Testis (tissue), 3 donors: ENCODE data around the gene PRDM2. TPM values are rescaled to one million over a fixed set of nuclear protein-coding genes. Genes with fewer than 3 reads are reported as not detected.
A peak's percentile ranks its signal among the peaks of the same experiment; 100 is the strongest.

Experiments
- DNase-seq: peaks from one replicate; pipeline ENCODE4 v3.0.0-alpha.2; 2019
- H3K27ac ChIP-seq, 2 donors: fragments of 200-600 bp; sonication (generic); one replicate each; pipeline ENCODE4 v1.5.1; 2019
- H3K27me3 ChIP-seq: fragments of 200-600 bp; sonication (generic); one replicate; pipeline ENCODE4 v1.5.1; 2019
- H3K36me3 ChIP-seq: fragments of 200-600 bp; sonication (generic); one replicate; pipeline ENCODE4 v1.5.1; 2017; ENCODE audit warnings: low read depth; ENCODE audit errors: missing control alignments
- H3K4me1 ChIP-seq: fragments of 200-600 bp; sonication (generic); one replicate; pipeline ENCODE4 v1.5.1; 2019
- H3K4me3 ChIP-seq, 2 donors: fragments of 200-600 bp; sonication (generic); one replicate each; pipeline ENCODE4 v1.5.1; 2017 to 2019
- H3K9me3 ChIP-seq: fragments of 200-600 bp; sonication (generic); one replicate; pipeline ENCODE4 v1.5.1; 2017
- CTCF ChIP-seq, 3 experiments: fragments of 450-650 bp in 2 of 3; fragments of 200-600 bp in 1 of 3; sonication (generic) in 1 of 3; IDR thresholded peaks; one replicate each; pipeline ENCODE4 v1.5.1; 2016 to 2019; ENCODE audit warnings: antibody characterized with exemption in 3 of 3, mild to moderate bottlenecking in 2 of 3, moderate library complexity in 1 of 3
- POLR2A ChIP-seq: fragments of 450-650 bp; IDR thresholded peaks from one replicate; pipeline ENCODE4 v1.6.1; 2017; ENCODE audit warnings: antibody characterized with exemption, mild to moderate bottlenecking, moderate library complexity
- WGBS, 2 donors: methylation state at CpG; one replicate each; pipeline ENCODE4 v1.1.5; 2018; 5-methylcytosine and 5-hydroxymethylcytosine counted together
- intact Hi-C: fragments of 100-400 bp; cut with DNase I; formaldehyde crosslinking; loops from one replicate; pipeline ENCODE4 v1.15.1; 2023; ENCODE audit warnings: low total_unique reads
- polyA plus RNA-seq: library from polyadenylated mRNA; stranded (reverse); fragments of 350-450 nt; fragmentation: Illumina TruSeq; extraction: RNeasy Lipid Tissue Mini Kit (QIAGEN cat#74804); gene quantifications from one replicate; pipeline ENCODE4 v1.2.3, GENCODE V29; 2014; ENCODE audit warnings: low read depth, low replicate concordance; ENCODE audit not compliant: insufficient read depth
- total RNA-seq, 2 donors: library from RNA; depleted of rRNA; stranded (reverse); fragments of >200 nt; gene quantifications; one replicate each; pipeline ENCODE4 v1.2.3, GENCODE V29; 2016

The PRDM2 gene
- total and polyA plus RNA-seq, 3 donors from 2014 or later, result 43.5 to 75.1 (median 55.5) TPM

GRCh38 chr1:13826009-13826408 is 126.0 kb downstream of the PRDM2 start:
- Histone ChIP-seq H3K36me3 (no peaks in the 10 kb centered on the region), H3K27me3 (no peaks in the 10 kb centered on the region), H3K4me3 (no peak overlapping the region), H3K4me1 (no peaks in the 10 kb centered on the region), H3K9me3 (no peaks in the 10 kb centered on the region), H3K27ac (no peak overlapping the region)
- 89% methylated on average over 2 of the region's 2 CpGs for WGBS, 2 donors
- TF ChIP-seq CTCF (IDR thresholded peaks at IDR 0.05) (no peak), POLR2A (no peak)
- intact Hi-C loops, result no loop called here
- no peak for DNase-seq

GRCh38 chr1:13826591-13826990 is 126.6 kb downstream of the PRDM2 start:
- H3K9me3 ChIP-seq, result no peaks in the 10 kb centered on the region
- H3K36me3 ChIP-seq, result no peaks in the 10 kb centered on the region
- no peak for DNase-seq
- intact Hi-C loops, result no loop called here
- TF ChIP-seq CTCF (IDR thresholded peaks at IDR 0.05), result no peak
- no peak for TF ChIP-seq POLR2A
- H3K4me3 ChIP-seq, result no peak overlapping the region
- H3K27ac ChIP-seq, result no peak overlapping the region
- WGBS, 2 donors, result 75 to 82% methylated on average over 6 of the region's 6 CpGs
- H3K4me1 ChIP-seq, result no peaks in the 10 kb centered on the region
- no peaks in the 10 kb centered on the region for H3K27me3 ChIP-seq

- H3K9me3 ChIP-seq, result no peaks in the 10 kb centered on the region
- WGBS, 2 donors, result 59 to 65% methylated on average over 9 to 18 of the region's 18 CpGs
- no peaks in the 10 kb centered on the region for H3K27me3 ChIP-seq
- DNase-seq, result peak; percentile 63
- H3K27ac ChIP-seq, result no peak overlapping the region
- TF ChIP-seq CTCF (IDR thresholded peaks at IDR 0.05), result peak; percentile 42 to 56 (median 43)
- no peak for TF ChIP-seq POLR2A
- no peaks in the 10 kb centered on the region for H3K36me3 ChIP-seq
- intact Hi-C loops, result no loop called here
- no peaks in the 10 kb centered on the region for H3K4me1 ChIP-seq
- no peak overlapping the region for H3K4me3 ChIP-seq
Observed at GRCh38 chr1:13828454-13829151, 128.6 kb downstream of the PRDM2 start.

GRCh38 chr1:13829152-13829769 is 129.3 kb downstream of the PRDM2 start:
- no peak for DNase-seq
- Histone ChIP-seq H3K4me3 (no peak overlapping the region), H3K27me3 (no peaks in the 10 kb centered on the region), H3K36me3 (no peaks in the 10 kb centered on the region), H3K27ac (no peak overlapping the region), H3K4me1 (no peaks in the 10 kb centered on the region), H3K9me3 (no peaks in the 10 kb centered on the region)
- no peak for TF ChIP-seq CTCF (IDR thresholded peaks at IDR 0.05)
- TF ChIP-seq POLR2A, result no peak
- intact Hi-C loops, result no loop called here
- 81 to 84% methylated on average over 10 of the region's 10 CpGs for WGBS, 2 donors

GRCh38 chr1:13830170-13830569 is 130.2 kb downstream of the PRDM2 start:
- Histone ChIP-seq H3K27me3 (no peaks in the 10 kb centered on the region), H3K27ac (no peak overlapping the region), H3K36me3 (no peaks in the 10 kb centered on the region), H3K4me3 (no peak overlapping the region), H3K9me3 (no peaks in the 10 kb centered on the region), H3K4me1 (no peaks in the 10 kb centered on the region)
- DNase-seq, result no peak
- 80 to 84% methylated on average over 7 of the region's 7 CpGs for WGBS, 2 donors
- TF ChIP-seq CTCF (IDR thresholded peaks at IDR 0.05), result no peak
- TF ChIP-seq POLR2A, result no peak
- intact Hi-C loops, result no loop called here
